Thymus (tissue), 11 donors: ENCODE data around the gene RFLNA. TPM values are rescaled to one million over a fixed set of nuclear protein-coding genes. Genes with fewer than 3 reads are reported as not detected.

Experiments used
- DNase-seq, 9 donors: peaks; one replicate each; pipeline ENCODE4 v3.0.0-alpha.2; 2013; ENCODE audit warnings: low spot score in 9 of 9, low read depth in 6 of 9, missing footprints in 1 of 9
- H3K27ac ChIP-seq, 2 donors: one replicate each; pipeline ENCODE4 v1.5.1; 2013; ENCODE audit warnings: control low read depth in 1 of 2, low read depth in 1 of 2, low read length in 1 of 2, mild to moderate bottlenecking in 1 of 2, moderate library complexity in 1 of 2
- H3K27me3 ChIP-seq, 2 donors: one replicate each; pipeline ENCODE4 v1.5.1; 2013; ENCODE audit warnings: low read length in 1 of 2; ENCODE audit not compliant: control insufficient read depth in 2 of 2, insufficient read depth in 1 of 2
- H3K36me3 ChIP-seq, 2 donors: one replicate each; pipeline ENCODE4 v1.5.1; 2013; ENCODE audit warnings: low read length in 1 of 2, mild to moderate bottlenecking in 1 of 2, moderate library complexity in 1 of 2; ENCODE audit not compliant: control insufficient read depth in 2 of 2, insufficient read depth in 2 of 2
- H3K4me1 ChIP-seq, 2 donors: one replicate each; pipeline ENCODE4 v1.5.1; 2013; ENCODE audit warnings: low read length in 2 of 2; ENCODE audit not compliant: control insufficient read depth in 2 of 2, insufficient read depth in 2 of 2
- H3K4me3 ChIP-seq, 2 donors: one replicate each; pipeline ENCODE4 v1.5.1; 2013; ENCODE audit warnings: low read length in 2 of 2, control low read depth in 1 of 2, mild to moderate bottlenecking in 1 of 2
- H3K9me3 ChIP-seq, 2 donors: one replicate each; pipeline ENCODE4 v1.5.1; 2013; ENCODE audit warnings: low read length in 1 of 2, mild to moderate bottlenecking in 1 of 2; ENCODE audit not compliant: control insufficient read depth in 2 of 2, insufficient read depth in 1 of 2
- WGBS: extraction: QIAGEN DNeasy Blood & Tissue Kit; methylation state at CpG from one replicate; pipeline ENCODE4 v1.1.7; 2013; 5-methylcytosine and 5-hydroxymethylcytosine counted together
- polyA plus RNA-seq: library from polyadenylated mRNA; stranded (reverse); fragments of 200-250 nt; gene quantifications from one replicate; pipeline ENCODE4 v1.2.3, GENCODE V29; 2013
- total RNA-seq: library from RNA; stranded (reverse); fragments of 120-200 nt; gene quantifications from one replicate; pipeline ENCODE4 v1.2.4, GENCODE V29; 2013
- donor health status: healthy.

Gene RFLNA
- total and polyA plus RNA-seq, 2 donors, result 0.33 to 0.59 TPM

GRCh38 chr12:124279315-124279714, 15.6 kb upstream of the RFLNA start:
- 95% methylated on average over 11 of the region's 11 CpGs for WGBS
- H3K9me3 ChIP-seq, result peaks cover 0 to 9% of the 10 kb centered on the region in 2 donors

GRCh38 chr12:124279846-124280360, 15.0 kb upstream of the RFLNA start:
- WGBS, result 75% methylated on average over 19 of the region's 19 CpGs
- Histone ChIP-seq H3K36me3 (no peaks in the 10 kb centered on the region), H3K4me3 (no peak overlapping the region), H3K4me1 (peaks cover 9 to 30% of the 10 kb centered on the region in 2 donors), H3K27me3 (peaks cover 0 to 2% of the 10 kb centered on the region in 2 donors), H3K27ac (no peak overlapping the region), H3K9me3 (peaks cover 2 to 11% of the 10 kb centered on the region in 2 donors)
- no peak for DNase-seq

More at GRCh38 chr12:124279315-124279714, 15.6 kb upstream of the RFLNA start:
- H3K4me1 ChIP-seq, result peaks cover 9 to 30% of the 10 kb centered on the region in 2 donors
- peaks cover 0 to under 1% of the 10 kb centered on the region in 2 donors for H3K27me3 ChIP-seq
- DNase-seq, result no peak
- no peak overlapping the region for H3K4me3 ChIP-seq
- no peaks in the 10 kb centered on the region for H3K36me3 ChIP-seq
- H3K27ac ChIP-seq, result no peak overlapping the region

- WGBS, result 97% methylated on average over 2 of the region's 2 CpGs
- Histone ChIP-seq H3K4me1 (peaks cover 9 to 30% of the 10 kb centered on the region in 2 donors), H3K36me3 (no peaks in the 10 kb centered on the region), H3K27ac (no peak overlapping the region), H3K4me3 (no peak overlapping the region), H3K9me3 (peaks cover 3 to 15% of the 10 kb centered on the region in 2 donors), H3K27me3 (peaks cover 0 to 2% of the 10 kb centered on the region in 2 donors)
- no peak for DNase-seq
Measured at GRCh38 chr12:124281309-124281708, 13.6 kb upstream of the RFLNA start.

DNA sequence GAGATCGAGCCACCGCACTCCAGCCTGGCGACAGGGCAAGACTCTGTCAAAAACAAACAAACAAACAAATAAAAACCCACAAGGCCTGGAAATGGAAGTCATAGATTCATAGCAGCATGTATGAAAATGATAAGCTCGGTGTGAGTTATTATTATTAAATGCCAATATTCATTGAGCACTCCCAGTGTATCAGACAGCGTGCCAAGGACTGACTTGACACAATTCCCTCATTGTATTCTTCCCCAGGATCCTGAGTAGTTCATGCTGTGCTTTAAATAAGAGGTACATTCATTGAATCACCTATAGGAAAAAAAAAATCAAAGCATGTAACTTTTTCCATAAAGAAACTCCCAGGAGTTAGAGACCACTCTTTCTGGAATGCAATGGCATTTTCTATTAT, 12.6 kb upstream of the RFLNA start:
- H3K36me3 ChIP-seq, result no peaks in the 10 kb centered on the region
- 96% methylated on average over 5 of the region's 5 CpGs for WGBS
- H3K9me3 ChIP-seq, result peaks cover 3 to 11% of the 10 kb centered on the region in 2 donors
- DNase-seq, result no peak
- H3K27ac ChIP-seq, result no peak overlapping the region
- H3K4me3 ChIP-seq, result no peak overlapping the region
- H3K4me1 ChIP-seq, result peaks cover 9 to 27% of the 10 kb centered on the region in 2 donors
- H3K27me3 ChIP-seq, result peaks cover 0 to 2% of the 10 kb centered on the region in 2 donors

- no peak overlapping the region for H3K27ac ChIP-seq
- peaks cover 3 to 8% of the 10 kb centered on the region in 2 donors for H3K9me3 ChIP-seq
- H3K4me3 ChIP-seq, result no peak overlapping the region
- DNase-seq, result no peak
- WGBS, result 88% methylated on average over 7 of the region's 7 CpGs
- H3K36me3 ChIP-seq, result no peaks in the 10 kb centered on the region
- peaks cover 0 to 2% of the 10 kb centered on the region in 2 donors for H3K27me3 ChIP-seq
- peaks cover 4 to 17% of the 10 kb centered on the region in 2 donors for H3K4me1 ChIP-seq
Measured at GRCh38 chr12:124283326-124283725, 11.6 kb upstream of the RFLNA start.

DNA sequence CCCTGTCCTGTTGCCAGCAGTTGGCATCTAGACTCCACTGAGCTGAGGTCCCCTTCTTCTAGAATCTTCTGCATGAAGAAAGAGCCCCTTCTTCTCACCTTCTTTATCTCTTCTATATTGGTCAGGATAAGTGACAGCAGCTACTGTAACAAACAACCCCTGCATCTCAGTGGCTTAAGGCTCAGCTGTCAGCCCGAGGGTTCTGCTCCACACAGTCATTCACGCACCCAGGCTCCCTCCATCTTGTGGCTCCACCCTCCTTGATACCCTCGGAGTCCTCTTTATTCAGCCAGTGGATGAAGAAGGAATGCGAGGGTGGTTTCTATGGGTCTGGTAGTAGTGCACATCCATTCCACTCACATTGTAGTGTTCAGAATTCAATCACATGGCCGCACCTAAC, 10.5 kb upstream of the RFLNA start:
- Histone ChIP-seq H3K36me3 (no peaks in the 10 kb centered on the region), H3K27me3 (peaks cover 0 to 2% of the 10 kb centered on the region in 2 donors), H3K4me1 (peaks cover 0 to 8% of the 10 kb centered on the region in 2 donors), H3K9me3 (peaks cover 3 to 8% of the 10 kb centered on the region in 2 donors), H3K27ac (no peak overlapping the region), H3K4me3 (no peak overlapping the region)
- 81% methylated on average over 5 of the region's 5 CpGs for WGBS
- no peak for DNase-seq

DNA sequence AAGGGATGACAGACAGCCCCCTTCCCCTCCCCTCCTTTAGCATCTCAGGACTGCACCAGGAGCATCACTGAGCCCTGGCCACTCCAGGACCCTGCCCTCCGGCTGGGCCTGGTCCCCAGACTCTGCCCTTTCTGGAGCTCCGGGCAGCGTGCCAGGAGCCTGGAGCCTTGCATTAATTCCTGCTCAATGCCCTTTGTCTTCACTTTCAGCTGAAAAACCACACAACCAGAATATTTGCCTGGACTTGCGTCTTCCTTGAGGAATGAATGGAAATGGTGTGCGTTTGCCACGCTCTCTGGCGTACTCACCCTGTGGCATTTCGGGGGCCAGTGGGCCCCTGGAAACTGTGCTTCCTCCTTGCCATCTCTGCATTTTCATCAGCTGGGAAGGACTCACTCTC, 8.5 kb upstream of the RFLNA start:
- DNase-seq, result no peak
- 89% methylated on average over 8 of the region's 8 CpGs for WGBS
- no peak overlapping the region for H3K27ac ChIP-seq
- H3K27me3 ChIP-seq, result peaks cover 0 to 2% of the 10 kb centered on the region in 2 donors
- no peaks in the 10 kb centered on the region for H3K4me1 ChIP-seq
- peaks cover 3 to 8% of the 10 kb centered on the region in 2 donors for H3K9me3 ChIP-seq
- H3K4me3 ChIP-seq, result no peak overlapping the region
- no peaks in the 10 kb centered on the region for H3K36me3 ChIP-seq

DNA sequence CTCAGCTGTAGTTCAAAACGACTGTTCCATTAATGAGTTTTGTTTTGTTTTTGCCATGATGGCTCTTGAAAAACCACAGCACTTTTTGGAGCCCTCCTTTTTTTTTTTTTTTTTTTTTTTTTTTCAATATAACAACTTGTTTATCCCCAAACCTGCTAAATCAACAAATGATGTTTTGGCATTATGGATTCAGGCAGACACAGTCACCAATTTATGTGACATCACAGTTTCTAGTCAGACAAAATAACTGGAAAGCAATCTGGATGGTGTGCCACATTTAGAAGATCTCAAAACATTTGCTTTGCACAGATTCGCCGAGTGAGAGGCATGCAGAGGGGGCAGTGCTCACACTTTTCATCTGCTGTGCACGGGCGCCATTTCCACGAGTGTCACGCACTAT, 7.9 kb upstream of the RFLNA start:
- Histone ChIP-seq H3K36me3 (no peaks in the 10 kb centered on the region), H3K27me3 (peaks cover 0 to 2% of the 10 kb centered on the region in 2 donors), H3K9me3 (peaks cover 3 to 8% of the 10 kb centered on the region in 2 donors), H3K4me3 (no peak overlapping the region), H3K27ac (no peak overlapping the region), H3K4me1 (no peaks in the 10 kb centered on the region)
- WGBS, result 86% methylated on average over 7 of the region's 7 CpGs
- no peak for DNase-seq

GRCh38 chr12:124289634-124290600, 5.0 kb upstream of the RFLNA start:
- Histone ChIP-seq H3K4me1 (peaks cover 0 to 2% of the 10 kb centered on the region in 2 donors), H3K36me3 (no peaks in the 10 kb centered on the region), H3K27ac (no peak overlapping the region), H3K4me3 (no peak overlapping the region), H3K9me3 (peaks cover 1 to 7% of the 10 kb centered on the region in 2 donors), H3K27me3 (peaks cover 10 to 22% of the 10 kb centered on the region in 2 donors)
- no peak for DNase-seq
- 89% methylated on average over 21 of the region's 21 CpGs for WGBS
